SH-SY5Y (cell line): ENCODE results near the gene ZBTB4.

Experiments
- GATA2 ChIP-seq: IDR thresholded peaks from 2 replicates; pipeline ENCODE4 v1.6.1; 2011; ENCODE audit warnings: mild to moderate bottlenecking, low read depth, low read length
- GATA3 ChIP-seq: IDR thresholded peaks from 2 replicates; pipeline ENCODE4 v1.6.1; 2011; ENCODE audit warnings: low read depth, mild to moderate bottlenecking, low read length, moderate library complexity

DNA sequence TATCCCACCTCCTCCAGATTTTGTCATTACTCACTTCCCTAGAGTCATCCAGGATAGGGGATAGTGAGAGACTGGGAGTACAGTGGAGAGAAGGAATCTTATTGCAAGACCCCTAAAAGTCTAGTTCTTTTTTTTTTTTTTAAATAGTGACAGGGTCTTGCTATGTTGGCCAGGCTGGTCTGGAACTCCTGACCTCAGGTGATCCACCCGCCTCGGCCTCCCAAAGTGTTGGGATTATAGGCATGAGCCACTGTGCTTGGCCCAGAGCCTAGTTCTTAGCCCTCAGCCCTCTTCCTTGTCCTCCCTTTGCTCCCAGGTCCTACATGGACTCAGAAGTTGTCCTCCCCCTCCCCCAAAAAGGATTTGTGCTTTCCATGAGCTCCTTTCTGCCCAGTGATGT, 37.3 kb downstream of the ZBTB4 start:
- TF ChIP-seq GATA2 = no peak
- TF ChIP-seq GATA3 = no peak
